B cell (primary cell): Measurements from ENCODE around the gene SAA1.

Source experiments
- EZH2 ChIP-seq: IDR thresholded peaks from 2 replicates; pipeline ENCODE4 v1.6.1; 2012; ENCODE audit warnings: borderline replicate concordance, low read depth, mild to moderate bottlenecking, moderate library complexity, low read length; ENCODE audit not compliant: insufficient read depth, poor library complexity, severe bottlenecking
- TF ChIP-seq, protein P1 (sequence below): fragments of 200-600 bp; IDR thresholded peaks from one replicate; pipeline ENCODE4 v1.8.0; 2022; ENCODE audit warnings: antibody characterized with exemption, mild to moderate bottlenecking

DNA sequence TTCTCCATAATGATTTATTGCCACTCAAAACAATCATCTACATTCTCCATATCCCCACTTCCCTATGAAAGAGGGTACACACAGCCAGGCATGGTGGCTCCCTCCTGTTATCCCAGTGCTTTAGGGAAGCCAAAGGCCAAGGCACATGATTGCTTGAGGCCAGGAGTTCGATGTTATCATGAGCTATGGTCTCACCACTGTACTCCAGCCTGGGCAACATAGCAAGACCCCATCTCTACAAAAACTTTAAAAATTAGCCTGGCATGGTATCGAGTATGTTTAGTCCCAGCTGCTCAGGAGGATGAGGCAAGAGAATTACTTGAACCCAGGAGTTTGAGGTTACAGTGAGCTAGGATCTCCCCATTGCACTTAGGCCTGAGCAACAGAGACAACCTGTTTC, 49.8 kb downstream of the SAA1 start:
- TF ChIP-seq, protein P1, sequence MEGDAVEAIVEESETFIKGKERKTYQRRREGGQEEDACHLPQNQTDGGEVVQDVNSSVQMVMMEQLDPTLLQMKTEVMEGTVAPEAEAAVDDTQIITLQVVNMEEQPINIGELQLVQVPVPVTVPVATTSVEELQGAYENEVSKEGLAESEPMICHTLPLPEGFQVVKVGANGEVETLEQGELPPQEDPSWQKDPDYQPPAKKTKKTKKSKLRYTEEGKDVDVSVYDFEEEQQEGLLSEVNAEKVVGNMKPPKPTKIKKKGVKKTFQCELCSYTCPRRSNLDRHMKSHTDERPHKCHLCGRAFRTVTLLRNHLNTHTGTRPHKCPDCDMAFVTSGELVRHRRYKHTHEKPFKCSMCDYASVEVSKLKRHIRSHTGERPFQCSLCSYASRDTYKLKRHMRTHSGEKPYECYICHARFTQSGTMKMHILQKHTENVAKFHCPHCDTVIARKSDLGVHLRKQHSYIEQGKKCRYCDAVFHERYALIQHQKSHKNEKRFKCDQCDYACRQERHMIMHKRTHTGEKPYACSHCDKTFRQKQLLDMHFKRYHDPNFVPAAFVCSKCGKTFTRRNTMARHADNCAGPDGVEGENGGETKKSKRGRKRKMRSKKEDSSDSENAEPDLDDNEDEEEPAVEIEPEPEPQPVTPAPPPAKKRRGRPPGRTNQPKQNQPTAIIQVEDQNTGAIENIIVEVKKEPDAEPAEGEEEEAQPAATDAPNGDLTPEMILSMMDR = no peak
- TF ChIP-seq EZH2 = no peak
